HL-60 (cell line): ENCODE data around the gene PAX9.

Experiments used
- DNase-seq, 2 experiments: peaks; one replicate each; pipeline ENCODE4 v3.0.0-alpha.2; 2010 to 2020; ENCODE audit warnings: low read depth in 1 of 2, low spot score in 1 of 2
- H3K27ac ChIP-seq: fragments of 250-450 bp; sonication (Bioruptor Pico); replicated peaks from 2 replicates; pipeline ENCODE4 v1.5.1; 2020; ENCODE audit warnings: mild to moderate bottlenecking, moderate library complexity
- H3K27me3 ChIP-seq: fragments of 250-450 bp; sonication (Bioruptor Pico); 2 replicates; pipeline ENCODE4 v1.5.1; 2021; ENCODE audit warnings: mild to moderate bottlenecking, moderate library complexity; ENCODE audit not compliant: insufficient read depth, poor library complexity, severe bottlenecking
- H3K4me3 ChIP-seq: replicated peaks from 2 replicates; pipeline ENCODE4 v1.5.1; 2011; ENCODE audit warnings: mild to moderate bottlenecking, control low read depth, low read length; ENCODE audit not compliant: insufficient read depth
- GABPA ChIP-seq: IDR thresholded peaks from 2 replicates; pipeline ENCODE4 v1.6.1; 2012; ENCODE audit warnings: low read depth
- POLR2AphosphoS5 ChIP-seq: IDR thresholded peaks from 2 replicates; pipeline ENCODE4 v1.6.1; 2012; ENCODE audit warnings: low read depth
- REST ChIP-seq: IDR thresholded peaks from 2 replicates; pipeline ENCODE4 v1.6.1; 2012; ENCODE audit warnings: low read depth; ENCODE audit not compliant: insufficient replicate concordance
- SPI1 ChIP-seq: IDR thresholded peaks from 2 replicates; pipeline ENCODE4 v1.6.1; 2012; ENCODE audit warnings: low read depth, mild to moderate bottlenecking, borderline replicate concordance
- TF ChIP-seq, protein P1 (sequence below): IDR thresholded peaks from one replicate; pipeline ENCODE4 v1.5.1; 2011; ENCODE audit warnings: low read length, control low read depth, inconsistent platforms; ENCODE audit not compliant: insufficient read depth

Gene PAX9

GRCh38 chr14:36672095-36672494 lies 10.4 kb downstream of the PAX9 start:
- DNase-seq = no peak
- no peak overlapping the region for H3K4me3 ChIP-seq
- no peak overlapping the region for H3K27ac ChIP-seq
- peaks cover 12% of the 10 kb centered on the region for H3K27me3 ChIP-seq
- TF ChIP-seq SPI1 (no peak), GABPA (no peak)
- TF ChIP-seq, protein P1, sequence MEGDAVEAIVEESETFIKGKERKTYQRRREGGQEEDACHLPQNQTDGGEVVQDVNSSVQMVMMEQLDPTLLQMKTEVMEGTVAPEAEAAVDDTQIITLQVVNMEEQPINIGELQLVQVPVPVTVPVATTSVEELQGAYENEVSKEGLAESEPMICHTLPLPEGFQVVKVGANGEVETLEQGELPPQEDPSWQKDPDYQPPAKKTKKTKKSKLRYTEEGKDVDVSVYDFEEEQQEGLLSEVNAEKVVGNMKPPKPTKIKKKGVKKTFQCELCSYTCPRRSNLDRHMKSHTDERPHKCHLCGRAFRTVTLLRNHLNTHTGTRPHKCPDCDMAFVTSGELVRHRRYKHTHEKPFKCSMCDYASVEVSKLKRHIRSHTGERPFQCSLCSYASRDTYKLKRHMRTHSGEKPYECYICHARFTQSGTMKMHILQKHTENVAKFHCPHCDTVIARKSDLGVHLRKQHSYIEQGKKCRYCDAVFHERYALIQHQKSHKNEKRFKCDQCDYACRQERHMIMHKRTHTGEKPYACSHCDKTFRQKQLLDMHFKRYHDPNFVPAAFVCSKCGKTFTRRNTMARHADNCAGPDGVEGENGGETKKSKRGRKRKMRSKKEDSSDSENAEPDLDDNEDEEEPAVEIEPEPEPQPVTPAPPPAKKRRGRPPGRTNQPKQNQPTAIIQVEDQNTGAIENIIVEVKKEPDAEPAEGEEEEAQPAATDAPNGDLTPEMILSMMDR = no peak

- H3K27me3 ChIP-seq = peaks cover 10% of the 10 kb centered on the region
- H3K4me3 ChIP-seq = no peak overlapping the region
- no peak overlapping the region for H3K27ac ChIP-seq
- no peak for DNase-seq
- TF ChIP-seq POLR2AphosphoS5 = no peak
- TF ChIP-seq, protein P1 = no peak
- TF ChIP-seq GABPA = no peak
- no peak for TF ChIP-seq REST
- no peak for TF ChIP-seq SPI1
These were observed 13.0 kb downstream of the PAX9 start for GRCh38 chr14:36674659-36675058.

- peaks cover 9% of the 10 kb centered on the region for H3K27me3 ChIP-seq
- DNase-seq = no peak
- H3K4me3 ChIP-seq = no peak overlapping the region
- H3K27ac ChIP-seq = no peak overlapping the region
- TF ChIP-seq GABPA (no peak), REST (no peak), POLR2AphosphoS5 (no peak), SPI1 (no peak)
- TF ChIP-seq, protein P1 = no peak
These were observed 13.9 kb downstream of the PAX9 start for GRCh38 chr14:36675581-36675980.

DNA sequence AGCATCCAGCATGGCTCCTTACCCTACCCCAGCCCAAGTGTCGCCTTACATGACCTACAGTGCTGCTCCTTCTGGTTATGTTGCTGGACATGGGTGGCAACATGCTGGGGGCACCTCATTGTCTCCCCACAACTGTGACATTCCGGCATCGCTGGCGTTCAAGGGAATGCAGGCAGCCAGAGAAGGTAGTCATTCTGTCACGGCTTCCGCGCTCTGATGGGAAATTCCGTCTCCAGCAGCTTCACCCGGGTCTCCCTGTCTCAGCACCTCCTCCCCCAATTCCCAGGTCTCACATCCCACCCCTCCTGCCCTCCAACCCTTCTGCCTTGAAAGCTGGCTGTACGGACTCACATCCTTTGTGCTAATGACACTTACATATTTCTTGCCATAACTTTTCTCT lies 14.6 kb downstream of the PAX9 start:
- peaks cover 9% of the 10 kb centered on the region for H3K27me3 ChIP-seq
- TF ChIP-seq REST (no peak), POLR2AphosphoS5 (no peak), GABPA (no peak), SPI1 (no peak)
- TF ChIP-seq, protein P1 = no peak
- no peak overlapping the region for H3K4me3 ChIP-seq
- no peak for DNase-seq
- H3K27ac ChIP-seq = no peak overlapping the region
